KMS-11 (cell line): Measurements from ENCODE around the gene EEFSEC.

Experiments
- H2AFZ ChIP-seq: fragments of 200-600 bp; sonication (generic); 2 replicates; pipeline ENCODE4 v1.6.1; 2016; ENCODE audit warnings: antibody characterized with exemption, mixed run types, low read depth
- H3K27ac ChIP-seq: fragments of 200-600 bp; sonication (generic); 2 replicates; pipeline ENCODE4 v1.6.1; 2016; ENCODE audit warnings: mild to moderate bottlenecking, mixed run types
- H3K27me3 ChIP-seq: fragments of 200-600 bp; sonication (generic); 2 replicates; pipeline ENCODE4 v1.6.1; 2017; ENCODE audit warnings: mild to moderate bottlenecking, low read depth, mixed run types, moderate library complexity; ENCODE audit not compliant: insufficient read depth
- H3K36me3 ChIP-seq: fragments of 200-600 bp; sonication (generic); 2 replicates; pipeline ENCODE4 v1.6.1; 2017; ENCODE audit warnings: mild to moderate bottlenecking, mixed run types; ENCODE audit not compliant: insufficient read depth
- H3K4me1 ChIP-seq: fragments of 200-600 bp; sonication (generic); 2 replicates; pipeline ENCODE4 v1.6.1; 2016; ENCODE audit warnings: mild to moderate bottlenecking, low read depth, mixed run types; ENCODE audit not compliant: poor library complexity, severe bottlenecking
- H3K4me2 ChIP-seq: fragments of 200-600 bp; sonication (generic); 2 replicates; pipeline ENCODE4 v1.7.0; 2016; ENCODE audit warnings: mild to moderate bottlenecking, mixed run types
- H3K4me3 ChIP-seq: fragments of 200-600 bp; sonication (generic); IDR thresholded peaks from 2 replicates; pipeline ENCODE4 v1.6.1; 2017; ENCODE audit warnings: low read depth, low read length, mixed read lengths; ENCODE audit not compliant: insufficient read depth
- H3K79me2 ChIP-seq: fragments of 200-600 bp; sonication (generic); 2 replicates; pipeline ENCODE4 v1.6.1; 2016; ENCODE audit warnings: low read depth, mixed run types; ENCODE audit not compliant: insufficient read depth
- H3K9ac ChIP-seq: fragments of 200-600 bp; sonication (generic); 2 replicates; pipeline ENCODE4 v1.6.1; 2016; ENCODE audit warnings: mild to moderate bottlenecking, mixed run types
- H4K20me1 ChIP-seq: fragments of 200-600 bp; sonication (generic); 2 replicates; pipeline ENCODE4 v1.6.1; 2016; ENCODE audit warnings: mild to moderate bottlenecking, mixed run types; ENCODE audit not compliant: insufficient read depth
- TF ChIP-seq, protein P1 (sequence below): fragments of 200-600 bp; sonication (generic); conservative IDR thresholded peaks from 2 replicates; pipeline ENCODE4 v1.6.1; 2017; ENCODE audit warnings: low read depth, mild to moderate bottlenecking, antibody characterized with exemption, low read length, moderate library complexity, mixed read lengths

Gene EEFSEC

GRCh38 chr3:128127236-128127635, 26.0 kb upstream of the EEFSEC start:
- Histone ChIP-seq H3K9ac (no peak overlapping the region), H3K4me2 (no peak overlapping the region), H3K4me3 (no peak overlapping the region), H4K20me1 (no peaks in the 10 kb centered on the region), H2AFZ (no peak overlapping the region), H3K4me1 (peaks cover 12% of the 10 kb centered on the region), H3K36me3 (no peaks in the 10 kb centered on the region), H3K27ac (no peak overlapping the region), H3K79me2 (peaks cover 13% of the 10 kb centered on the region), H3K27me3 (no peaks in the 10 kb centered on the region)
- TF ChIP-seq, protein P1, sequence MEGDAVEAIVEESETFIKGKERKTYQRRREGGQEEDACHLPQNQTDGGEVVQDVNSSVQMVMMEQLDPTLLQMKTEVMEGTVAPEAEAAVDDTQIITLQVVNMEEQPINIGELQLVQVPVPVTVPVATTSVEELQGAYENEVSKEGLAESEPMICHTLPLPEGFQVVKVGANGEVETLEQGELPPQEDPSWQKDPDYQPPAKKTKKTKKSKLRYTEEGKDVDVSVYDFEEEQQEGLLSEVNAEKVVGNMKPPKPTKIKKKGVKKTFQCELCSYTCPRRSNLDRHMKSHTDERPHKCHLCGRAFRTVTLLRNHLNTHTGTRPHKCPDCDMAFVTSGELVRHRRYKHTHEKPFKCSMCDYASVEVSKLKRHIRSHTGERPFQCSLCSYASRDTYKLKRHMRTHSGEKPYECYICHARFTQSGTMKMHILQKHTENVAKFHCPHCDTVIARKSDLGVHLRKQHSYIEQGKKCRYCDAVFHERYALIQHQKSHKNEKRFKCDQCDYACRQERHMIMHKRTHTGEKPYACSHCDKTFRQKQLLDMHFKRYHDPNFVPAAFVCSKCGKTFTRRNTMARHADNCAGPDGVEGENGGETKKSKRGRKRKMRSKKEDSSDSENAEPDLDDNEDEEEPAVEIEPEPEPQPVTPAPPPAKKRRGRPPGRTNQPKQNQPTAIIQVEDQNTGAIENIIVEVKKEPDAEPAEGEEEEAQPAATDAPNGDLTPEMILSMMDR: no peak

- peaks cover 6% of the 10 kb centered on the region for H3K4me1 ChIP-seq
- no peak overlapping the region for H3K9ac ChIP-seq
- no peaks in the 10 kb centered on the region for H4K20me1 ChIP-seq
- TF ChIP-seq, protein P1: no peak
- H3K4me3 ChIP-seq: no peak overlapping the region
- no peak overlapping the region for H3K4me2 ChIP-seq
- no peaks in the 10 kb centered on the region for H3K27me3 ChIP-seq
- H2AFZ ChIP-seq: no peak overlapping the region
- peaks cover 3% of the 10 kb centered on the region for H3K79me2 ChIP-seq
- no peaks in the 10 kb centered on the region for H3K36me3 ChIP-seq
- H3K27ac ChIP-seq: no peak overlapping the region
These were observed 25.0 kb upstream of the EEFSEC start for GRCh38 chr3:128128251-128128650.

DNA sequence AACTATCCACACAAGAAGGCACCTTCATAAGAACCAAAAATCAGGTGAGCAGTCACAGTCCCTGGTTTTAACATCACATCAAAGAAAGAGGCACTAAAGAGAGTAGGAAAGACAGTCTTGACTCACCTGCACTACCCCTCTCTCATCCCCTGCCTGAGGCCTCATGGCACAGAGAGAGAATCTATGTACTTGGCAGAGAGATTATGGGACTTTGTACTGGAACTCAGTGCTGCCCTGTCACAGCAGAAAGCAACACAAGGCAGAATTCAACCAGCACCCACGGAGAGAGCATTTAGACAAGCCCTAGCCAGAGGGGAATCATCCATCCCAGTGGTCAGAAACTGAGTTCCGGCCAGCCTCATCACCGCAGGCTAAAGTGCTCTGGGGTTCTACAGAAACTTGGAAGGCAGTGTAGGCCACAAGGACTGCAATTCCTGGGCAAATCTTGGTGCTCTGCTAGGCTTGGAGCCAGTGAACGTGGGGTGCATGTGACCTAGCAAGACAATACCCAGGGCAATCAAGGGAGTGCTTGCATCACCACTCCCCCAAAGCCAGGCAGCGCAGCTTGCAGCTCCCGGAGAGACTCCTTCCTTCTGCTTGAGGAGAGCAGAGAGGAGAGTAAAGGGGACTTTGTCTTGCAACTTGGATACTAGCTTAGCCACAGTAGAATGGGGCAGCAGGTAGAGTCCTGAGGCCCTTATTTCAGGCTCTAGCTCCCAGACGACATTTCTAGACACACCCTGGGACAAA, 21.2 kb upstream of the EEFSEC start:
- H3K36me3 ChIP-seq: no peaks in the 10 kb centered on the region
- no peak overlapping the region for H3K27ac ChIP-seq
- no peak overlapping the region for H3K4me3 ChIP-seq
- H3K4me2 ChIP-seq: no peak overlapping the region
- H3K4me1 ChIP-seq: no peaks in the 10 kb centered on the region
- no peaks in the 10 kb centered on the region for H3K79me2 ChIP-seq
- no peak overlapping the region for H3K9ac ChIP-seq
- H4K20me1 ChIP-seq: no peaks in the 10 kb centered on the region
- H3K27me3 ChIP-seq: no peaks in the 10 kb centered on the region
- TF ChIP-seq, protein P1: no peak
- H2AFZ ChIP-seq: no peak overlapping the region

- no peaks in the 10 kb centered on the region for H3K36me3 ChIP-seq
These were observed 19.9 kb upstream of the EEFSEC start for GRCh38 chr3:128133273-128133883.

More at GRCh38 chr3:128133273-128133883, 19.9 kb upstream of the EEFSEC start:
- no peaks in the 10 kb centered on the region for H3K79me2 ChIP-seq
- H2AFZ ChIP-seq: no peak overlapping the region
- H3K4me1 ChIP-seq: no peaks in the 10 kb centered on the region
- no peak overlapping the region for H3K27ac ChIP-seq
- H3K27me3 ChIP-seq: no peaks in the 10 kb centered on the region
- TF ChIP-seq, protein P1: peak; percentile 75
- H3K4me2 ChIP-seq: no peak overlapping the region
- no peaks in the 10 kb centered on the region for H4K20me1 ChIP-seq
- H3K4me3 ChIP-seq: no peak overlapping the region
- H3K9ac ChIP-seq: no peak overlapping the region
